Neural crest cell (in vitro differentiated cells): Measurements from ENCODE around the gene THEM4. TPM values are rescaled to one million over a fixed set of nuclear protein-coding genes. Genes with fewer than 3 reads are reported as not detected.
A peak's percentile ranks its signal among the peaks of the same experiment; 100 is the strongest.

Experiments used
- DNase-seq: peaks from one replicate; pipeline ENCODE4 v3.0.0; 2021; ENCODE audit warnings: low read depth, mixed read lengths, low spot score
- H3K27ac Mint-ChIP-seq: one replicate; pipeline ENCODE4 v1.8.0; 2021; ENCODE audit warnings: mild to moderate bottlenecking, mixed read lengths; ENCODE audit not compliant: unreplicated experiment
- H3K27me3 Mint-ChIP-seq: 2 replicates; pipeline ENCODE4 v1.8.0; 2021; ENCODE audit warnings: low read depth, mild to moderate bottlenecking, mixed read lengths
- H3K36me3 Mint-ChIP-seq: 2 replicates; pipeline ENCODE4 v1.8.0; 2021; ENCODE audit warnings: low read depth, mild to moderate bottlenecking, mixed read lengths
- H3K4me1 Mint-ChIP-seq: 2 replicates; pipeline ENCODE4 v1.8.0; 2021; ENCODE audit warnings: mixed read lengths
- H3K4me3 Mint-ChIP-seq: one replicate; pipeline ENCODE4 v1.8.0; 2021; ENCODE audit warnings: mild to moderate bottlenecking, mixed read lengths
- H3K9me3 Mint-ChIP-seq: 2 replicates; pipeline ENCODE4 v1.8.0; 2021; ENCODE audit warnings: mixed read lengths
- total RNA-seq: library from RNA; stranded (reverse); gene quantifications from 2 replicates; pipeline ENCODE4 v1.2.1, GENCODE V29; 2021
- TF ChIP-seq, protein P1 (sequence below): fragments of 200-600 bp; sonication (generic); conservative IDR thresholded peaks from 2 replicates; pipeline ENCODE4 v1.5.0; 2021; ENCODE audit warnings: antibody characterized with exemption, mild to moderate bottlenecking

THEM4 gene
- total RNA-seq, 1 donor from 2014 or later, result 21.6 TPM

DNA sequence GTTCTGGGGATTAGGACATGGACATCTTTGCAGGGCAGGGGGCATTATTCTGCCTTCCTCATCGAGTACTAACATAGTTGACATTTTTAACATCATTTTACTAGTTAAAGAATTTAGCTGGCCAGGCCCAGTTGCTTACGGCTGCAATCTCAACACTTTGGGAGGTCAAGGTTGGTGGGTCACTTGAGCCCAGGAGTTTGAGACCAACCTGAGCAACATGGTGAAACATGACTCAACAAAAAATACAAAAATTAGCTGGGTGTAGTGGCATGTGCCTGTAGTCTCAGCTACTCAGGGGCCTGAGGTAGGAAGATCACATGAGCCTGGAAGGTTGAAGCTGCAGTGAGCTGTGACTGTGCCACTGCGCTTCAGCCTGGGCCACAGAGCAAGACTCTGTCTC is 29.8 kb upstream of the THEM4 start:
- Mint-ChIP-seq H3K9me3 (no peaks in the 10 kb centered on the region), H3K27ac (no peak overlapping the region), H3K4me3 (no peak overlapping the region), H3K36me3 (no peaks in the 10 kb centered on the region), H3K27me3 (peaks cover 18% of the 10 kb centered on the region), H3K4me1 (peaks cover 13% of the 10 kb centered on the region)
- TF ChIP-seq, protein P1, sequence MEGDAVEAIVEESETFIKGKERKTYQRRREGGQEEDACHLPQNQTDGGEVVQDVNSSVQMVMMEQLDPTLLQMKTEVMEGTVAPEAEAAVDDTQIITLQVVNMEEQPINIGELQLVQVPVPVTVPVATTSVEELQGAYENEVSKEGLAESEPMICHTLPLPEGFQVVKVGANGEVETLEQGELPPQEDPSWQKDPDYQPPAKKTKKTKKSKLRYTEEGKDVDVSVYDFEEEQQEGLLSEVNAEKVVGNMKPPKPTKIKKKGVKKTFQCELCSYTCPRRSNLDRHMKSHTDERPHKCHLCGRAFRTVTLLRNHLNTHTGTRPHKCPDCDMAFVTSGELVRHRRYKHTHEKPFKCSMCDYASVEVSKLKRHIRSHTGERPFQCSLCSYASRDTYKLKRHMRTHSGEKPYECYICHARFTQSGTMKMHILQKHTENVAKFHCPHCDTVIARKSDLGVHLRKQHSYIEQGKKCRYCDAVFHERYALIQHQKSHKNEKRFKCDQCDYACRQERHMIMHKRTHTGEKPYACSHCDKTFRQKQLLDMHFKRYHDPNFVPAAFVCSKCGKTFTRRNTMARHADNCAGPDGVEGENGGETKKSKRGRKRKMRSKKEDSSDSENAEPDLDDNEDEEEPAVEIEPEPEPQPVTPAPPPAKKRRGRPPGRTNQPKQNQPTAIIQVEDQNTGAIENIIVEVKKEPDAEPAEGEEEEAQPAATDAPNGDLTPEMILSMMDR, result no peak
- no peak for DNase-seq

DNA sequence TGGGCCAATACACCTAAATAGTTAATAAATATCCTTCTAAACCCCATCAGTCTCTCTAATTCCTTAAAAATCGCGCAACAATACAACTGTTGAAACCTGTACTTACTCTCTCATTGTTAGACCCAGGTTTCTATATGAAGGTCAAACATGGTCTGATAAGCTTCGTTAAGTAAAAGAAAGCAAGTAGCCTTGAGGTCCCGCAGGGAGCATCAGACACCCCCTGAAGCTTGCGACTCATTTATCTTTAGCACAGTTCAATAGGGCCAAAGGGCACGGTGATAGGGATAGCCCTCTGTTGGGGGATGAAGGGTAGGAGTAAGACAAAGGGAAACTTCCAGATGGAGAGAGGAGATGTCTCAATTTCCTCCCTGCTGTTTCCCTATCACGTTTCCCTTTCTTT is 27.3 kb upstream of the THEM4 start:
- DNase-seq, result no peak
- Mint-ChIP-seq H3K4me1 (peaks cover 16% of the 10 kb centered on the region), H3K27me3 (peaks cover 26% of the 10 kb centered on the region), H3K9me3 (no peaks in the 10 kb centered on the region), H3K27ac (no peak overlapping the region), H3K36me3 (no peaks in the 10 kb centered on the region), H3K4me3 (no peak overlapping the region)
- TF ChIP-seq, protein P1, result no peak

DNA sequence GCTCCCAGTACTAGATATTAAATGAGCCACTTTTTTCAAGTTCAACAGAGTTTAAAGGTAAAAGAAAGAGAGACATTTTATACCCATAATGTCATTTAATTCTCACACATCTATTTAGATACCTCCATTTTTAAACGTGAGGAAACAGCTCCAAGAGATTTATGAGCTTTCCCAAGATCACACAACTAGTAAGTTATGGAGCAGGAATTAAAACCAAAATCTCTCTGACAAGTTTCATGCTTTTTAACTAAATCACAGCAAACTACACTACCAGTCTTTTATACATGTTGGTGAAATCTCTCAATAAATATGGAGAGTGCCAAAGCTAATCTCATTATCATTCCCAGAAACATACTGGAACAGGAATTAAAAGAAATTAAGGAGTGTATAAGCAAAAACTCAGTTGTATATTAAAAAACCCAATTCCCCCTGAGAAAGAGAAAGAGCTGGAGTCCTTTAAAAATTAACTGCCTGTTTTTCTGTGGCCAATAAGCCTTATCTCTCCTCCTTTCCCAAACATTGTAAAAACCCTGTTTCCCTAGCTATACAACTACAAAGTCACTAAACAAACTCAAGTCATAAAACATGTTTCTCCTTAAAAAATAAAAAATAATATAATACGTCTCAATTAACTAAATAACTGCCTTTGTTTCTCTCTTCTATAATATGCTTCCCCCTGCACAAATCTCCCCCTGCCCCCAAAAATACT is 26.7 kb upstream of the THEM4 start:
- Mint-ChIP-seq H3K4me3 (no peak overlapping the region), H3K9me3 (no peaks in the 10 kb centered on the region), H3K27ac (no peak overlapping the region), H3K27me3 (peaks cover 21% of the 10 kb centered on the region), H3K36me3 (no peaks in the 10 kb centered on the region), H3K4me1 (peaks cover 16% of the 10 kb centered on the region)
- TF ChIP-seq, protein P1, result no peak
- DNase-seq, result no peak

DNA sequence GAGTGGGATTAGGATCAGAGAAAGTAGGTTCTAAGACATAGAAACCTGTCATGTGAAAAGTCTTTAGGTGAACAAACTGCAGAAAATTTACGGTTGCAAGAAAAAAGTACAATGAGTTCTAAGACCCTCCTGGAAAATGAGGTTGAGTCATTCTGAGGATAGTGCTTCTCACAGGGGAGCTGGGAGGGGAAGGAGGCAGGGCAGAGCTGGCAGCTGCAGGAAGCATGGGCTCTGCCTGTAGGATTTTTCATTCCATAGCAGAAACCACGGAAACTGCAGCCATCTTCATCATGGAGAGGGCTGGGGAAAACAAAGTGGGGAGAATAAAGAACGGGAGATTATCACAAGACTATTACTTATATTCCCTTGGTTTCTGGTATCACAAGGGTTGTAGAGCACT is 25.8 kb upstream of the THEM4 start:
- Mint-ChIP-seq H3K4me3 (no peak overlapping the region), H3K4me1 (peaks cover 16% of the 10 kb centered on the region), H3K9me3 (no peaks in the 10 kb centered on the region), H3K36me3 (no peaks in the 10 kb centered on the region), H3K27ac (no peak overlapping the region), H3K27me3 (peaks cover 21% of the 10 kb centered on the region)
- TF ChIP-seq, protein P1, result no peak
- DNase-seq, result no peak

DNA sequence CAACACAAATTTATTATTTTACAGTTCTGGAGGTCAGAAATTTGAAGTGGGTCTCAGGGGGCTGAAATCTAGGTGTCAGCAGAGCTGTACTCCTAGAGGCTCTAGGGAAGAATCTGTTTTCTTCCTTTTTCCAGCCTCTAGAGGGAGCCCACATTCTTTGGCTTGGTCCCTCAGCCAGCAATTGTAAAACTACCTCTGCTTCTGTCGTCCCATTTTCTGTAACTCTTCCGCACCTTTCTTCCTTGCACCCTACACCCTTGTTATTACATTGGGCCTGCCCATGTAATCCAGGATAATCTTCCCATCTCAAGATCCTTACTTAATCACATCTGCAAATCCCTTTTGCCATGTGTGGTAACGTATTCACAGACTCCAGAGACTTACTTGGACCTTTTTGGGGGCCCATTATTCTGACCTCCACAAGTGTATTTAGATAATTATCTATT is 24.8 kb upstream of the THEM4 start:
- no peak overlapping the region for H3K4me3 Mint-ChIP-seq
- TF ChIP-seq, protein P1, result peak; percentile 94
- no peaks in the 10 kb centered on the region for H3K9me3 Mint-ChIP-seq
- no peak overlapping the region for H3K27ac Mint-ChIP-seq
- no peaks in the 10 kb centered on the region for H3K36me3 Mint-ChIP-seq
- H3K27me3 Mint-ChIP-seq, result peaks cover 21% of the 10 kb centered on the region
- peaks cover 16% of the 10 kb centered on the region for H3K4me1 Mint-ChIP-seq
- peak; percentile 44 for DNase-seq
